NCI-H1930 (cell line): ENCODE results near the gene ACTR5.

ENCODE experiments used
- DNase-seq, 2 experiments: peaks; one replicate each; lab custom pipeline; 2025; lab: John Stamatoyannopoulos, UW

The ACTR5 gene

DNA sequence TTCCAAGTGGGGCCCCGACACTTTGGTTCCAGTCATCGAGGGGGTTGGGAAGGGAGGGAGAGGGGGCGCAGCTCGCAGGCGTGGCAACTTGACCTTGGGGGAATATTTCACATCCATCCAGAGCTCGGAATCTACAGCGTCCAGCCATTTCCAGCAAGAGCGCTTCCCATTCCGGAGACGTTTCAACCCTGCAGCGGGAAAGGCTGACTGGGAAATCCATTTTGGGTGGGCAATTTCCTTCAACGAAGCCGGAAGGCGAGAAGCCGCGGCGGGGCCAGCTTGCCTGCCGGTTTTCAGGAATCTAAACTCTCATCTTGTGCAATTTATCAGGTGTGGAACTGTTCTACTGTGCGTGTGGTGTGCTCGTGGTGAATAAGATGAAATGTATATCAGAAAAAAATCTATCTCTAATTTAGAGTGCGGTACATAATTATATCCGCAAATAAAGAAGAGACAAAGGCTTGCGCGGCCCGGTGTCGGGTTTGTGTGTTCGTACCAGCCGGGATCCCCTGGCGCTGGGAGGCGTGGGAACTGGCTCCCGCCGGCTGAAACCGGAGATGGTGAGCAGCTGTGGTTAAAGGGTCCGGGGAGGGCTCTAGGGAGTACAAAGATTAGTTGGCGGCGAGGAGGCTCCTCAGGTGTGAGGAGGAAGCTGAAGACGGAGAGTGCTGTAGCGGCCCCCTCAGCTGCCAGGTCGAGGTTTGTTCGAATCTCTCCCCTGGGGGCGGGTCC lies 19.2 kb upstream of the ACTR5 start:
- DNase-seq: peak in 1 of 2 experiments; percentile 11

DNA sequence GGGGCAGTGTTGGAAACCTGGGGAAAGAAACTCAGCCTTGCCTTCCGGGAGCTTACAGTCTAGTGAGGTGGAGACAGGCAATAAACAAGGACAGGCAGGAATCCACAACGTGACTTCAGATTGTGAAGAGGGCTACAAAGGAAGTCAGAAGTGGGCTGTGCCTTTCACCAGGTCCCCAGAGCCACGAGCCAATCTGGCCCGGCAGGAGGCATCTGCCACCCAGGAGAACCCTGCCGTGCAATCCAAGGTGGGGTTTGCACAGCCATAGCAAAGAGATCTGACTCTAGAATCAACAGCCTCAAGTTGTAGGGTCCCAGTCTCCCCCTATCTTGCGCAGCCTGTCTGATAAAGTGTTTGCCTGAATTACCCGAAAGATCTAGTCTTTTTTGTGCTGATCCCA lies 18.5 kb upstream of the ACTR5 start:
- no peak for DNase-seq

DNA sequence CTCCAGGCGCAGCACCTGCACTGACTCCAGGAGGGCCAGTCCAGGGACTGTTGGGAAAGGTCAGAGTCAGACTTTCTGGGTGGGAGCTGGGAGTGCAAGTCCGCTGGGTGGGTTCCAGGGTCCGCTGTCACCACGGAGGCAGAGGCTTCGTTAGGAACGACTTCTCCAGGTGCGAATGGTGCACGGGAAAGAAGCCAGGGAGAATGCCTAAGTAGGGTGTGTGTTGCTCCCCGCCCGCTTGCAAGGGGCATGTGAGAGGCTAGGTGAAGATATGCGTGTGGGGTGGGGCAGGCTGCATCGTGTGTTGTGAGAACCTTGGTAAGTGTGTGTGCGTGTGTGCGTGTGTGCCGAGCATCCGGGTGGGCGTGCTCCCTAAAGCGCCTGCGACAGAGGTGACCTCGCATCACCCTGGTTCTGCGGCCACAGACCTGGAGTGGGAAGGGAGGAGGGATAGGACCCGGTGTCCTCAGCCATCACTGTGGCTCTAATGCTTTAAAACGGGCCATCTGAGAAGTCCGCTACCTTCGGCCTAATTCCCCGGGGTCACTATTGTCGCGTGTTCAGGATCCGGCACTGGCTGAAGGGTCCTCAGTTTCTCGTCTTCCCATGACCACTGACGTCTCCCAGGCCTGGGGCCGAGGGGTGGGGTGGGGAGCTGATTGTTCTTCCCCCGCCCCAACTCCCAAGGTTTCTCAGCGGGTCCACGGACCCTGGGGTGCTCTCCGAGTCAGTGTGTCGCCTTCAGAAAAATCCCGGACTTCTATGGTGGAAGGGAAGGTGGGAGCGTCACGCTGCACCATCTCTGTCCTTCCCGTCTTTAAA lies 17.9 kb upstream of the ACTR5 start:
- no peak for DNase-seq

DNA sequence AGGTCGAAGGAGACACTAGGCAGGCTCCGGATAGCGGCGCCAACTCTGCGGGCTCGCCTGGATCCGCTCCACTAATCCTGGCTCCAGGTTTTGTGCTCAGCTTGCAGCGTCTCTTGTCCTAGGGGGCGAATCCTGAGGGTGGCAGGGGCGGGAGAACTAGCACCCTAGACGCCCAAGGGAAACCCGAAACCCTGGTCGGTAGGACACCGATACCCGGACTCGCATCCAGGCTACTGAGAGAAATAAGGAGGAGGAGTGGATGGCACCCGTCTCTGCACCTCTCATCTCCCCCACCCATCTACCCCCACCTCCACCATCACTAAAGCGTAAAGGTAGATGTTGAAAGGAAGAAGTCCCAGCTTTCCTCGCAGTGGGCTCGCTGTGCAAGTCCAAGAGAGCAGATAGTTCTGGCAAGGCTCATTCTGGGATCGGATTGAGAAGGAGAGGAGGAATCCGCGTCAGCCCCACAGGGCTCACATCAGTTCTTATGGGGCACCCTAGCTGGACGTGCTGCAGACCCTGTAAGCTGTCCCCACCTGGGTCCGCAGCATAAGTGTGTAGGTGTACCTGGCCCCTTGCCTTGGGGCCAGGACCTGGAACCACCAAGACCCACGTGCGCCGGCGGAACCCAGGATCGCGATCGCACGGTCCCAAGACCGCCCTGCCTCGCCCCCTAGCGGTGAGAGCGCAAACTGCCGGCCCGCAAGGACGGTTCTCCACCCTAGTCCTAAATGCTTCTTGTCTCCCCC lies 17.1 kb upstream of the ACTR5 start:
- DNase-seq: peak; percentile 81 to 91

DNA sequence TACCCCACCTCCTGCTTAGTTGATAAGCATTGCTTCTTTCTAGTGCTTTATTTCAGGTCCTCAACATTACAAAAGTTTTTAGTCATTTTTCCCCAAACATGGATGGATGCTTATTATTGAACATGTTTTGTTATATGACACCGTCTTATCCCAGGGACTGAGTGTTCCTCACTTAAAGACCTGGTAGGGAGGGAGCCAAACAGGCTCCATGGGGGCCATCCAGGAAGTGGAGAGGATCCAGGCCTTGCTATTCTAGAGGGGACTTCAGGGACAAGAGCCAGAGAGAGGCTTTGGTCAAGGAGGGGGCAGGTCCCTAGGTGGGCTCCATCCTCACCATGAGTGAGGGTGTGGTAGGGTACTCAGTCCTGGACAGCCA lies 16.5 kb upstream of the ACTR5 start:
- DNase-seq: no peak

DNA sequence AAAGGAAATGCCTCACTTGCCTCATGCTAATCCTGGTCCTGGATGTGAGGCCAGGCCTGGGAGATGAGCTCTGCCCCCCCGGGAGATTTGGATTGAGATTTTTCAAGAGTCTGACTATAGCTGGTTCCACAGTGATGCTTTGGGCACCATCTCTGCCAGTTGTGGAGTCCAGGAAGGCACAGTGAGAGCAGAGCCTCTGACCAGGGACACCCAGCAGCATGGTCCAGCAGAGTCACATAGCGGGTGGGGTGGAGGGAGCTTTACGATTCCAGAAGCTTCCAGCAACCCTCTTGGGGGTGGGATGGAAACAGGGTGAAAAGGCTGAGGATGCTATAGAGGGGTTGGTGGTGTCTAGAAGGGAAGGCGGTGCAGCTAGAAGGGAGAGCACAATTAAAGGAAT lies 15.3 kb upstream of the ACTR5 start:
- DNase-seq: no peak

DNA sequence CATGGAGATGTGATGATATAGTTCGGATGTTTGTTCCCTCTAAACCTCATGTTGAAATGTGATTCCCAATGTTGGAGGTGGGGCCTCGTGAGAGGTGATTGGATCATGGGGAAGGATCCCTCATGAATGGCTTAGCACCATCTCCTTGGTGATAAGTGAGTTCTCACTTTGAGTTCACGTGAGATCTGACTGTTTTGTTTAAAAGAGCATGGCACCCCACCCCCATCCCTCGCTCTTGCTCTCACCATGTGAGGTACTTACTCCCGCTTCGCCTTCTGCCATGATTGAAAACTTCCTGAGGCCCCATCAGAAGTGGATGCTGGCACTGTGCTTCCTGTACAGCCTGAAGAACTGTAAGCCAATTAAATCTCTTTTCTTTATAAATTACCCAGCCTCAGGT lies 13.1 kb upstream of the ACTR5 start:
- DNase-seq: no peak

DNA sequence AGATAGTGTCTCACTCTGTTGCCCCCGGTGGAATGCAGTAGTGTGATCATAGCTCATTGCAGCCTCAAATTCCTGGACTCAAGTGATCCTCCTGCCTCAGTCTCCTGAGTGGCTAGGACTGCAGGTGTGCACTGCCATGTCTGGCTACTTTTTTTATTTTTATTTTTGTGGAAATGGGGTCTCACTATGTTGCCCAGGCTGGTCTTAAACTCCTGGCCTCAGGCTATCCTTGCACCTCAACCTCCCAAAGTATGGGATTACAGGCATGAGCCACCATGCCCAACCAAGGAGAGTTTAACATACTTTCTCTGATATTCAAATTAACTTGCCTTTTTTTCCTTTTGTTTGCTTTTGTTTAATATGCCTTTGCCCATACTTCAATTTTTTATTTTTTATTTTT lies 10.4 kb upstream of the ACTR5 start:
- no peak for DNase-seq

DNA sequence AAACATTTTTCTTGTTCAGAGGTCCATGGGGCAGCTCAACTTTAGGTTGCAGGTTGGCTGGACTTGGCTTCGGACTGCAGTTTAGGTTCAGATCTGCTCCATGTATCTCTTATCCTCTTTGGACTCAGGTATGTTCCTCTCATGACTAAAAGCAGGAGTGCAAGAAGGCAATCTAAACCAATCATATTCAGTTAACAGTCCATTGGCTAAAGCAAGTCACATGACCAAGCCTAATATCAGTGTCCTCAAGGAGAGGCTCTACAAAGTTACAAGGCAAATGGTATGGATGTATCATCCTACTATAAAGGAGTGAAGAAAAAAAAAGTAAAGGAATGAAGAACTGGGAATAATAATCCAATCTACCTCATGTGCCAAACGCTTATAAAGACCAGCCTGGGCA lies 2.5 kb upstream of the ACTR5 start:
- no peak for DNase-seq

DNA sequence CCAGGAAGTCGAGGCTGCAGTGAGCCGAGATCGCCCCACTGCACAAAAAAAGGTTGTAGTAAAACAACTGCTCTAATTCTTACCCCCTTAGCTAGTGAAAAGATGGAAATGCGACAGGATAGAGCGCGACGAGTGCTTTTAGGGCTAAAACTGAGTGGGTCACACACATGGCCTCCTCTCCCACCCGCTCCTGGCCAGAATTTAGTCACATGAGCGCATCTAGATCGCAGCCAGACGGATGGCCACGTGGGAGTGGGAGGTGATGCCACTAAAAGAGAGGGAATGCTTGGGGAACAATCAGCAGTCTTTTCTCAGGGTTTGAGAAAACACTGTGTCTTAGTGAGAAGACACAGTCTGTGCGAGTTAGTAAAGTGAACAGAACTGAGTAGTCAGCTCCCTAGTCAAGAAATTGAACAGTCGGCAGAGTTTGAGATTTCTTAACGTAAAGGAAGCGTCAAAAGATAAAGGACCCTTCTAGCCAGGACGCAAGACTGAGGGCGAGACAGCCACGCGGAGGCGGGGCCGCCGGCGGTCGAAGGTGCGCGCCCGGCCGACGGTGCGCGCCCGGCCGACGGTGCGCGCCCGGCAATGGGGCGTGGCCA lies 664 bp upstream of the ACTR5 start:
- no peak for DNase-seq

DNA sequence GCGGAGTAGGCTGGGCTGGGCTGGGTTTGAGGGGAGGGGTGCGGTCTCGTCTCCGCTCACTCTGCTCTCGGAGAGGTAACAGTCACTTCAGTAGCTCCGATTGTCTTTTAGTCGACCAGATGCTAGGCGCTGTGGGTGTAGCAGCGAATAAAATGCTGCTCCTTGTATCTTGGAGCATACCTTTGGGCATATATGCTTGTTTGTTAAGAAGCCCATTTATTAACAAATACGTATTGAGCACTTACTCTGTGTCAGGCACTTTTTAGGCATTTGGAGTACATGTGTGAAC lies 545 bp downstream of the ACTR5 start:
- peak in 1 of 2 experiments; percentile 17 for DNase-seq

DNA sequence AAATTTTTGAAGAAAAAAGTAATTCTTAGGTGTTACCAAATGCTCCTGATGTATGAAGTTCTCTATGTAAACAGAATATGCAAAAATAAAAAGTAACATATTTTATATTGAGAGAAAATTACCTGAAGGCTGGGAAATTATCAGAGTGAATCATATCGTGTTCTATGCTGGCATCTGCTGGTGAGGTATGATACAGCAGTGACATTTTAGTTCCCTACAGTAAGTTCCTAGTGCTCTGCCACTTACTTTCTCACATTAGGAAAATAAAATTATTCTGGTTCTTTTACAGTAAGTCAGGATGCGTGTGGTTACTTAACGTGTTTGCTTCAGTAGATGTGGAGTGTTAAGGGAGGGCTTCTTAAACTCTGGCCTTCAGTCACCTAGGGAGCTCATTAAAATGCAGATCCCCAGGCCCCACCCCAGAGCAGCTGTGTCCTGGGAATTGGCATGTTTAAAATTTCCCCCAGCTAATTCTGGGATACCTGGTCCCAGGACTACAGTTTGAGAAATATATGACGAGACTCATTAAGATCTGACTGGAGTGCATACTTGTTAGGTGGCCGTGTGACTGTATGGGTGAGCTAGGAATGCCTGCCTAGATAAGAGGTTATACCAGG lies 3.2 kb downstream of the ACTR5 start:
- peak in 1 of 2 experiments; percentile 37 for DNase-seq

DNA sequence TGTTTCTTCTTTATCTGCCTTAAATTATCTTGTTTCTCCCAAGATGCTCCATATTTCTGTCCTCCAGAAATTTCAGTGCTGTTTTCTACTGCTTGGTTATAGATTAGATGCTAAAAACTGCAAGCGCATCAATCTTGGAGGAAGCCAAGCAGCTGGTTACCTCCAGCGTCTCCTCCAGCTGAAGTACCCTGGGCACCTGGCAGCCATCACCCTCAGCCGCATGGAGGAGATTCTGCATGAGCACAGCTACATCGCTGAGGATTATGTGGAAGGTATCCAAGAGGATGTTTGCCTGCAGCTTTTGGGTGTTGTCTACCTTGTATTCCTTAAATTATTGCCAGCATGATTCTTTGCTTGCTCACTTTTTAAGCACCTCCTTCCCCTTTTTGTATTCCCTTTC lies 3.8 kb downstream of the ACTR5 start:
- no peak for DNase-seq

DNA sequence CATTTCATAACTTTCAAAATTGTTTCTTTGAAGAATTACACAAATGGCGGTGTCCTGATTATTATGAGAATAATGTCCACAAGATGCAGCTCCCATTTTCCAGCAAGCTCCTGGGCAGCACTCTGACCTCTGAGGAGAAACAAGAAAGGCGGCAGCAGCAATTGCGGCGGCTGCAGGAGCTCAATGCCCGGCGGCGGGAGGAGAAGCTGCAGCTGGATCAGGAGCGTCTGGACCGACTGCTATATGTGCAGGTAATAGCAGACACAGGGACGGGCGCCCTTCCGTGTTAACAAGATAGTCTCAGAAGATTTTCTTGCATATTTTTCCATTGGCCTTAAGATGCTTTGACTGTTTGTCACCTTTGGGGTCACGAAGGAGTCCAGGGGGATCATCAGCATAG lies 6.7 kb downstream of the ACTR5 start:
- DNase-seq: no peak

DNA sequence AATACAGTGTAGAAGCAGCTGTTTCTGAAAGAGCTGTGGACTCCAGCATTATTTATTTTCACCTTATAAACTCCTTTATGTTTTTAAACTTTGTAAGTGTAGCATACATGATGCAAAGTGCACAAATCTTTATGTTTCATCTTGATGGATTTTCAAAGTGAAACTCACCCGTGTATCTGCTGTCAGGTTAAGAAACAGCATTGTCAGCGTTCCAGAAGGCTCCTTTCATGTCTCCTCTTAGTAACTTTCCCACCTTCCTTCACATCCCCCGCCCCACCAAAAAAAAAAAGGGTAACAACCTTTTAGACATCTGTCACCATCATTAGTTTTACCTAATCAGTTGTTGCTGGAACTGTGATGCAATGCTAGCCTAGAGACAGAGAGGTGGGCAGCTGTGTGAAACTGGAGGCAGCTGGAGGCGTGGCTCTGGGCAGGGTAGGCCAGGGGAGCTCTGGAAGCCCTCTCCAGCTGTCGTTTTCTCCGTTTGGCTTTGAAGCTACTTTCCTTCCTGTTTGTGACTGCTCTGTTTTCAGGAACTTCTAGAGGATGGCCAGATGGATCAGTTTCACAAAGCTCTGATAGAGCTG lies 7.2 kb downstream of the ACTR5 start:
- no peak for DNase-seq

DNA sequence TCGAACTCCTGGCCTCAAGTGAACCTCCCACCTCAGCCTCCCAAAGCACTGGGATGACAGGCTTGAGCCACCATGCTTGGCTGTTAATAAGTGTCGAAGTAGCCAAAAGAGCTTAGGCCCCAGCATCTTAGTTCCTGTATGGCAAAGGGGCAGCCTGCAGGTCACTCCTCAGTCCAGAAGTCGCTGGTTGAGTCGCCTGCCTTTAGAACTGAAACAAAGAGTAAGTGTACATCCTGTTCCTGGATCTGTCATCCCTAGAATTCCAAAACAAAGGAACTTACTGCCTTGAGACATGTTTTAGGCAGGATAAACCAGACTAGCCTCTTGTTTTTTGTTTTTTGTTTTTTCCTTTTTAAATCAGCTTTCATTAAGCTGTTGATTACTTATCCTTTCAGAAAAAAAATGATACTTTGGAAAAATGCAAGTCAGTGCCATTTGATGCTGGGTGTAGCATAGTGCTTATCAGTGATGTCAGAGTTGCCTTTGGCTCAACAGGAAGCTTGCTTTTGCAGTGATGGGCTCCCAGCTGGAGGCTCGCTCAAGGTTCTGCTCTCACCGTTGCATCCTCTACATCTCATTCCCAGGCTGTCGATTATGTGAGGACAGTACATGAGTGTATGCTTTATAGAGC lies 9.0 kb downstream of the ACTR5 start:
- no peak for DNase-seq

DNA sequence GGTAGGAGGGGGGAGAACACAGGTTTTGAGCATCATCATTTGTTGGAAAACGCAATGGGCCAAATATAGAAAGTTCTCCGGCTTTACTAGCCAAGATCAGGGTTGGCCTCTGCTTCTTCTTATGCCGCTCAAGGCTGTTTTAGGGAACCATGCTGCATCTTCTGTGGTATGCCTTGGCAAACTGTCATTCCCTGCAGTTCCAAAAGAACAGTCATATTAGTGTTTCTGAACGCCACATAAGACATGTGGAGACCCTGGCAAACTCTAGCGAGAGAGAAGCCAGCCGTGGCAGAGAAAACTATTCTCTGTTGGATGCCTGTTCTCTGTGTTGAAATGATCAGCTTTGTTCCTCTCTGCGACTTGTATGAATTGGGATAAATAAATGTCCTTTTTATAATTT lies 10.8 kb downstream of the ACTR5 start:
- no peak for DNase-seq

DNA sequence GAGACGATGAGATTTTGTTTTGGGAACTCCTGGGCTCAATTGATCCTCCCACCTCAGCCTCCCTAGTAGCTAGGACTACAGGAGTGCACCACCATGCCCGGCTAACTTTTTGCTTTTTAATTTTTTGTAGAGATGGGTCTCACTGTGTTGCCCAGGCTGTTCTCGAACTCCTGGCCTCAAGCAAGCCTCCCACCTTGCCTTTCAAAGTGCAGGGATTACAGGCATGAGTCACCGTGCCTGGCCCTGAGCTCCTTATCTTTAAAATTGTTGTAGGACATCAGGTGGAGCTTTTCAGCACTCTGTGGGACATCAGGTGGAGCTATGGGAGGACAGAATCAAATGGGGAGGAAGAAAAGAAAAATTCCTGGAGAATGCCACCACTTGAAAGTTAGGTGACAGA lies 12.7 kb downstream of the ACTR5 start:
- DNase-seq: no peak

DNA sequence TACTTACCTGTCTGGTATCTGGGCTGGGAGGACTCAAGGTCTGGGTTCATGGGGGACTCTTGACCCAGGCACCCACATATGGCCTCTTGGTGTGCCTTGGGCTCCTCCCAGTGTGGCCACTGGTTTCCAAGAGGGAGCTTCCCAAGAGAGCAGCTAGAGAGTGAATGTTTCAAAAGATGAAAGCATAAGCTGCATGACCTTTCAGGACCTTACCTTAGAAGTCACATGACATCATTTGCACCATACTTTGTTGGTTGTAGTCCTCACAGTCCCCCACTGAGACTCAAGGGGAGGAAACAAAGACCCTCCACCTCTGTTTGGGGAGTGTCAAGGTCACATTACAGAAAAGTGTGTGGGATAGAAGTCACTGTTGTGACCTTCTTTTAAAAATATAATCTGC lies 13.9 kb downstream of the ACTR5 start:
- no peak for DNase-seq

DNA sequence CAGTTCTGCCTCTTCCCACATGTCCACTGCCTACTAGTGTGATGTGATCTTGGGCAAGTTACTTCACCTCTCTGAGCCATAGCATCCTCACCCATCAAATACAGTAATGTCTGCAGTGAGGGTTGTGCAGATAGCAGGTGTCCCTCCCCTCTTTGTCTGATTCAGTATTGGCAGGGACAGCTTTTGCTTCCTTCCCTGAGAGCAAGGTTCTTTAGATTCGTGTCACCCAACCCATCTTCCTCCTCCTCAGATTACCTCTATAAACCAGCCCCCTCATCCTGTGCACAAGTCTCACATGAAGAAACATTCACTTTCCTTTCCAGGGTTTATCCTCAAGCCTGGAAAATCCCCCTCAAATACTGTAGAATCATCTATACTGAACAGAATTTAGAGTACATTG lies 15.4 kb downstream of the ACTR5 start:
- no peak for DNase-seq

DNA sequence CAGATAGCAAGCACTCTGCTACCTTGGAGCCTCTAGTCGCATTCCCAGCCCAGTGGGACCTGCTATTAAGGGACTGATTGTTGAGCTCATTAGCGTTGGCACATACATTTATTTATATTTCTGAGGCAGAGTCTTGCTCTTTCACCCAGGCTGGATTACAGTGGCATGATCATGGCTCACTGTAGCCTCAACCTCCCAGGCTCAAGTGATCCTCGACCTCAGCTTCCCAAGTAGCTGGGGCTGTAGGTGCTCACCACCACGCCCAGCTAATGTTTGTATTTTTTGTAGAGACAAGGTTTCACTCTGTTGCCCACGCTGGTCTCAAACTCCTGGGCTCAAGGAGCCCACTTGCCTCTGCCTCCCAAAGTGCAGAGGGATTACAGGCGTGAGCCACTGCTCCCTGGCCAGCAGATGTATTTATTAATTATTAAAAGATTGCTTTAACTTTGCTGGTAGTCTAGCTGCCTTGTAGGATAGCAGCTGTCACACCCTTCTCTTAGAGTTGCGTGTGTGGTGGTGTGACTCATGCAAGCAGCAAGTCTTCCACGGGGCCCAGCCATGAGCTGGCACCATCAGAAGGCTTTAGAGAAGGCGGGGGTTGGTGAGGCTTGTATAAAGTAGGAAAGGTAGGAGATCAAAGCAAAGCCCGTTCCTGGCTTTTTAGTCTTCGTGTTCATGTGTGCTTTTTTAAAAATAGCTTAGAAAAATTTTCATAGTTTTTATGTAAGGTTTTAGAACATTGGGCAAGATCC lies 16.5 kb downstream of the ACTR5 start:
- DNase-seq: no peak
